Spleen (tissue), 11 donors: ENCODE data around the gene CCDC3. TPM values are rescaled to one million over a fixed set of nuclear protein-coding genes. Genes with fewer than 3 reads are reported as not detected.

Source experiments
- DNase-seq: peaks from one replicate; pipeline ENCODE4 v3.0.0-alpha.2; 2020
- H3K27ac ChIP-seq, 8 donors: fragments of 200-600 bp; sonication (generic) in 7 of 8; 1 replicate in 4 of 8; 2 replicates in 4 of 8; pipeline versions ENCODE4 v1.5.0 to v1.8.0; 2016 to 2021; ENCODE audit warnings: inconsistent platforms in 4 of 8, mild to moderate bottlenecking in 4 of 8, moderate library complexity in 1 of 8
- H3K27me3 ChIP-seq, 7 donors: fragments of 200-600 bp; sonication (generic) in 6 of 7; replicated peaks in 1 of 7; 1 replicate in 4 of 7; 2 replicates in 3 of 7; pipeline versions ENCODE4 v1.5.0 to v1.8.0; 2016 to 2021; ENCODE audit warnings: inconsistent platforms in 3 of 7, mild to moderate bottlenecking in 1 of 7
- H3K36me3 ChIP-seq, 6 donors: fragments of 200-600 bp; sonication (generic) in 5 of 6; 1 replicate in 4 of 6; 2 replicates in 2 of 6; pipeline versions ENCODE4 v1.5.0 to v1.8.0; 2016 to 2021; ENCODE audit warnings: inconsistent platforms in 2 of 6
- H3K4me1 ChIP-seq, 6 donors: fragments of 200-600 bp; sonication (generic) in 5 of 6; 1 replicate in 3 of 6; 2 replicates in 3 of 6; pipeline versions ENCODE4 v1.5.0 to v1.8.0; 2016 to 2021; ENCODE audit warnings: inconsistent platforms in 3 of 6
- H3K4me3 ChIP-seq, 8 donors: fragments of 200-600 bp; sonication (generic) in 7 of 8; 1 replicate in 4 of 8; 2 replicates in 4 of 8; pipeline versions ENCODE4 v1.5.0 to v1.8.0; 2016 to 2021; ENCODE audit warnings: inconsistent platforms in 4 of 8, mild to moderate bottlenecking in 4 of 8, moderate library complexity in 2 of 8
- H3K9me3 ChIP-seq, 8 donors: fragments of 200-600 bp; sonication (generic) in 7 of 8; 1 replicate in 4 of 8; 2 replicates in 4 of 8; pipeline versions ENCODE4 v1.5.0 to v1.8.0; 2016 to 2021; ENCODE audit warnings: inconsistent platforms in 4 of 8
- CTCF ChIP-seq, 11 experiments: fragments of 200-600 bp in 7 of 11; fragments of 450-650 bp in 4 of 11; sonication (generic) in 4 of 11; IDR thresholded peaks in 8 of 11; conservative IDR thresholded peaks in 3 of 11; 1 replicate in 7 of 11; 2 replicates in 4 of 11; pipeline versions ENCODE4 v1.4.0 to v1.8.0; 2016 to 2021; ENCODE audit warnings: antibody characterized with exemption in 11 of 11, inconsistent platforms in 4 of 11, mild to moderate bottlenecking in 1 of 11
- POLR2A ChIP-seq, 3 donors: fragments of 450-650 bp; IDR thresholded peaks; one replicate each; pipeline ENCODE4 v1.5.1; 2017; ENCODE audit warnings: antibody characterized with exemption in 3 of 3, mild to moderate bottlenecking in 1 of 3
- POLR2AphosphoS5 ChIP-seq, 3 donors: sonication (generic); formaldehyde crosslinking; IDR thresholded peaks; one replicate each; pipeline ENCODE4 v1.5.1; 2017; ENCODE audit warnings: antibody characterized with exemption in 3 of 3
- WGBS, 5 donors: extraction: QIAGEN DNeasy Blood & Tissue Kit in 3 of 5; methylation state at CpG; one replicate each; pipeline versions ENCODE4 v1.1.5 to v1.1.7; 2013 to 2018; 5-methylcytosine and 5-hydroxymethylcytosine counted together
- intact Hi-C: fragments of 100-400 bp; cut with DNase I; formaldehyde crosslinking; loops from one replicate; pipeline ENCODE4 v1.15.0; 2023; ENCODE audit warnings: low total_unique reads
- polyA plus RNA-seq, 3 donors: library from polyadenylated mRNA; stranded (reverse); fragments of 200-250 nt; gene quantifications; one replicate each; pipeline ENCODE4 v1.2.1, GENCODE V29; 2013
- total RNA-seq, 7 donors: library from RNA; depleted of rRNA in 3 of 7; stranded (reverse); fragments of >200 nt in 3 of 7; fragmentation: NEBNext Ultra II Directional in 4 of 7; extraction: Animal tissue kit (Norgen Biotek cat#: 25700) in 4 of 7; gene quantifications; one replicate each; pipeline versions ENCODE4 v1.1.0 to v1.2.1, GENCODE V29; 2016 to 2021
- donor health status: healthy with polysubstance abuse.
- donor health status: DM: no; HTN: no; CAD: no; lungs with moderate emphysema.
- donor health status: DM: no; HTN: no; CAD: no.
- donor health status: Bipolar disorder and iron deficiency.
- donor health status: healthy.
- donor health status: DM: no; HTN: no; CAD: no.
- donor health status: DM: yes; HTN: yes; CAD: no.

CCDC3 gene
- total and polyA plus RNA-seq, 10 donors, result 4.7 to 36.9 (median 26.8) TPM

- 0% methylated on average over 1 of the region's 1 CpG for WGBS, 5 donors
- no peak for DNase-seq
- TF ChIP-seq POLR2AphosphoS5 (IDR thresholded peaks at IDR 0.05) (no peak), POLR2A (IDR thresholded peaks at IDR 0.05) (no peak), CTCF (IDR thresholded peaks at IDR 0.05 in 8 of 11, conservative IDR thresholded peaks at IDR 0.05 in 3 of 11) (no peak)
- no peaks in the 10 kb centered on the region for H3K27me3 ChIP-seq
- H3K4me1 ChIP-seq, result no peaks in the 10 kb centered on the region
- H3K4me3 ChIP-seq, result no peak overlapping the region
- H3K36me3 ChIP-seq, result no peaks in the 10 kb centered on the region
- no peak overlapping the region for H3K27ac ChIP-seq
- intact Hi-C loops, result no loop called here
- H3K9me3 ChIP-seq, result peaks cover 0 to 38% (median 20%) of the 10 kb centered on the region in 8 donors
These were observed 46.6 kb downstream of the CCDC3 start for GRCh38 chr10:12954866-12955265.

- H3K9me3 ChIP-seq, result peaks cover 0 to 25% (median 13%) of the 10 kb centered on the region in 8 donors
- no peaks in the 10 kb centered on the region for H3K4me1 ChIP-seq
- intact Hi-C loops, result no loop called here
- no peak for DNase-seq
- H3K27ac ChIP-seq, result no peak overlapping the region
- H3K36me3 ChIP-seq, result no peaks in the 10 kb centered on the region
- 86 to 92% (median 89%) methylated on average over 5 of the region's 5 CpGs for WGBS, 5 donors
- no peak overlapping the region for H3K4me3 ChIP-seq
- no peak for TF ChIP-seq POLR2AphosphoS5 (IDR thresholded peaks at IDR 0.05)
- no peak for TF ChIP-seq CTCF (IDR thresholded peaks at IDR 0.05 in 8 of 11, conservative IDR thresholded peaks at IDR 0.05 in 3 of 11)
- no peak for TF ChIP-seq POLR2A (IDR thresholded peaks at IDR 0.05)
- no peaks in the 10 kb centered on the region for H3K27me3 ChIP-seq
These were observed 50.9 kb downstream of the CCDC3 start for GRCh38 chr10:12950583-12951128.

- no peak overlapping the region for H3K27ac ChIP-seq
- TF ChIP-seq POLR2AphosphoS5 (IDR thresholded peaks at IDR 0.05) (no peak), CTCF (IDR thresholded peaks at IDR 0.05 in 8 of 11, conservative IDR thresholded peaks at IDR 0.05 in 3 of 11) (no peak), POLR2A (IDR thresholded peaks at IDR 0.05) (no peak)
- intact Hi-C loops, result no loop called here
- H3K27me3 ChIP-seq, result no peaks in the 10 kb centered on the region
- no peak overlapping the region for H3K4me3 ChIP-seq
- H3K4me1 ChIP-seq, result no peaks in the 10 kb centered on the region
- H3K36me3 ChIP-seq, result no peaks in the 10 kb centered on the region
- no peak for DNase-seq
- WGBS, 5 donors, result 64 to 85% (median 82%) methylated on average over 4 of the region's 4 CpGs
- H3K9me3 ChIP-seq, result peaks cover 0 to 21% (median 13%) of the 10 kb centered on the region in 8 donors
These were observed 52.3 kb downstream of the CCDC3 start for GRCh38 chr10:12949248-12949647.

GRCh38 chr10:12947741-12948140, 53.8 kb downstream of the CCDC3 start:
- WGBS, 5 donors, result 92 to 100% (median 96%) methylated on average over 3 of the region's 3 CpGs
- no peak for DNase-seq
- no peaks in the 10 kb centered on the region for H3K27me3 ChIP-seq
- H3K9me3 ChIP-seq, result peaks cover 0 to 9% (median 3%) of the 10 kb centered on the region in 8 donors
- H3K36me3 ChIP-seq, result no peaks in the 10 kb centered on the region
- no peaks in the 10 kb centered on the region for H3K4me1 ChIP-seq
- TF ChIP-seq POLR2AphosphoS5 (IDR thresholded peaks at IDR 0.05) (no peak), POLR2A (IDR thresholded peaks at IDR 0.05) (no peak), CTCF (IDR thresholded peaks at IDR 0.05 in 8 of 11, conservative IDR thresholded peaks at IDR 0.05 in 3 of 11) (no peak)
- H3K4me3 ChIP-seq, result no peak overlapping the region
- intact Hi-C loops, result no loop called here
- H3K27ac ChIP-seq, result no peak overlapping the region
